Aorta (tissue), 5 donors: Measurements from ENCODE around the gene USP24. TPM values are rescaled to one million over a fixed set of nuclear protein-coding genes. Genes with fewer than 3 reads are reported as not detected.
A peak's percentile ranks its signal among the peaks of the same experiment; 100 is the strongest.

Experiments
- ATAC-seq: fragments of 200-7000 bp; cut with Tn5 transposase; one replicate; pipeline ENCODE4 v1.9.1; 2022; ENCODE audit warnings: moderate library complexity; ENCODE audit not compliant: low FRiP score
- DNase-seq, 2 donors: peaks; one replicate each; pipeline ENCODE4 v3.0.0-alpha.2; 2020
- H3K27ac ChIP-seq, 2 donors: one replicate each; pipeline ENCODE4 v1.5.1; 2013; ENCODE audit warnings: low read length in 2 of 2, mild to moderate bottlenecking in 2 of 2, moderate library complexity in 2 of 2, control low read depth in 1 of 2, inconsistent platforms in 1 of 2, low read depth in 1 of 2
- H3K27me3 ChIP-seq, 2 donors: one replicate each; pipeline ENCODE4 v1.6.1; 2013; ENCODE audit warnings: control low read depth in 1 of 2, low read length in 1 of 2, mild to moderate bottlenecking in 1 of 2, moderate library complexity in 1 of 2; ENCODE audit not compliant: insufficient read depth in 2 of 2, control insufficient read depth in 1 of 2
- H3K36me3 ChIP-seq, 2 donors: one replicate each; pipeline ENCODE4 v1.6.1; 2013; ENCODE audit warnings: control low read depth in 1 of 2, low read length in 1 of 2, mild to moderate bottlenecking in 1 of 2; ENCODE audit not compliant: insufficient read depth in 2 of 2, control insufficient read depth in 1 of 2
- H3K4me1 ChIP-seq, 2 donors: one replicate each; pipeline ENCODE4 v1.6.1; 2013; ENCODE audit warnings: low read length in 2 of 2, control low read depth in 1 of 2, mild to moderate bottlenecking in 1 of 2, moderate library complexity in 1 of 2; ENCODE audit not compliant: insufficient read depth in 2 of 2, control insufficient read depth in 1 of 2
- H3K4me3 ChIP-seq, 2 donors: one replicate each; pipeline ENCODE4 v1.5.1; 2013; ENCODE audit warnings: low read length in 2 of 2, control low read depth in 1 of 2, mild to moderate bottlenecking in 1 of 2
- H3K9me3 ChIP-seq: one replicate; pipeline ENCODE4 v1.6.1; 2013; ENCODE audit warnings: mild to moderate bottlenecking, low read length; ENCODE audit not compliant: control insufficient read depth
- WGBS, 2 donors: extraction: QIAGEN DNeasy Blood & Tissue Kit; methylation state at CpG; one replicate each; pipeline ENCODE4 v1.1.7; 2013; 5-methylcytosine and 5-hydroxymethylcytosine counted together
- intact Hi-C, 2 donors: fragments of 100-400 bp; cut with DNase I; formaldehyde crosslinking; loops; one replicate each; pipeline versions ENCODE4 v1.14.2 to v1.15.0; 2022
- polyA plus RNA-seq, 2 donors: library from polyadenylated mRNA; stranded (reverse); fragments of 200-250 nt; gene quantifications; one replicate each; pipeline ENCODE4 v1.2.3, GENCODE V29; 2013
- total RNA-seq, 2 donors: library from RNA; stranded (reverse); fragmentation: NEBNext Ultra II Directional; extraction: Animal tissue kit (Norgen Biotek cat#: 25700); gene quantifications; one replicate each; pipeline ENCODE4 v1.2.1, GENCODE V29; 2021
- donor health status: healthy with polysubstance abuse.
- donor health status: Bipolar disorder and iron deficiency.
- donor health status: DM: no; HTN: no; CAD: no.
- donor health status: DM: no; HTN: no; CAD: no.
- donor health status: DM: yes; HTN: yes; CAD: no.

The USP24 gene
- total and polyA plus RNA-seq, 4 donors = 4.4 to 54.4 (median 29.8) TPM

GRCh38 chr1:55059302-55060132 lies 155.6 kb downstream of the USP24 start:
- intact Hi-C loops = no loop called here
- Histone ChIP-seq H3K4me1 (peaks cover 0 to 2% of the 10 kb centered on the region in 2 donors), H3K27ac (no peak overlapping the region), H3K9me3 (no peaks in the 10 kb centered on the region), H3K27me3 (no peaks in the 10 kb centered on the region), H3K36me3 (no peaks in the 10 kb centered on the region), H3K4me3 (no peak overlapping the region)
- WGBS, 2 donors = 86 to 89% methylated on average over 14 of the region's 14 CpGs
- DNase-seq (peak in 1 of 2 donors; percentile 59), ATAC-seq (no peak)

GRCh38 chr1:55057956-55058298 lies 157.2 kb downstream of the USP24 start:
- H3K4me3 ChIP-seq = no peak overlapping the region
- peak in 1 of 2 donors; percentile 48 for DNase-seq
- intact Hi-C loops = no loop called here

GRCh38 chr1:55057270-55057955 lies 157.8 kb downstream of the USP24 start:
- no peak overlapping the region for H3K27ac ChIP-seq
- DNase-seq = peak in 1 of 2 donors; percentile 70
- no peaks in the 10 kb centered on the region for H3K36me3 ChIP-seq
- H3K27me3 ChIP-seq = no peaks in the 10 kb centered on the region
- no peak for ATAC-seq
- no peaks in the 10 kb centered on the region for H3K9me3 ChIP-seq
- intact Hi-C loops = no loop called here
- H3K4me1 ChIP-seq = no peaks in the 10 kb centered on the region
- H3K4me3 ChIP-seq = no peak overlapping the region
- 95 to 97% methylated on average over 15 of the region's 15 CpGs for WGBS, 2 donors

More at GRCh38 chr1:55057956-55058298, 157.2 kb downstream of the USP24 start:
- H3K36me3 ChIP-seq = no peaks in the 10 kb centered on the region
- no peaks in the 10 kb centered on the region for H3K9me3 ChIP-seq
- ATAC-seq = no peak
- H3K27me3 ChIP-seq = no peaks in the 10 kb centered on the region
- WGBS, 2 donors = 93 to 97% methylated on average over 6 of the region's 6 CpGs
- no peak overlapping the region for H3K27ac ChIP-seq
- no peaks in the 10 kb centered on the region for H3K4me1 ChIP-seq

- H3K36me3 ChIP-seq = no peaks in the 10 kb centered on the region
- no peaks in the 10 kb centered on the region for H3K9me3 ChIP-seq
- H3K4me1 ChIP-seq = no peaks in the 10 kb centered on the region
- DNase-seq (no peak), ATAC-seq (no peak)
- WGBS, 2 donors = 94 to 95% methylated on average over 20 of the region's 20 CpGs
- no peaks in the 10 kb centered on the region for H3K27me3 ChIP-seq
- intact Hi-C loops = no loop called here
- H3K4me3 ChIP-seq = no peak overlapping the region
- H3K27ac ChIP-seq = no peak overlapping the region
Observed at GRCh38 chr1:55056632-55056992, 158.6 kb downstream of the USP24 start.

- no peak overlapping the region for H3K27ac ChIP-seq
- no peaks in the 10 kb centered on the region for H3K36me3 ChIP-seq
- H3K9me3 ChIP-seq = no peaks in the 10 kb centered on the region
- H3K4me1 ChIP-seq = no peaks in the 10 kb centered on the region
- no peak overlapping the region for H3K4me3 ChIP-seq
- DNase-seq (peak in 1 of 2 donors; percentile 70), ATAC-seq (no peak)
- no peaks in the 10 kb centered on the region for H3K27me3 ChIP-seq
- 86 to 89% methylated on average over 40 to 42 of the region's 42 CpGs for WGBS, 2 donors
- intact Hi-C loops = no loop called here
Observed at GRCh38 chr1:55055951-55056631, 159.1 kb downstream of the USP24 start.

GRCh38 chr1:55055084-55055882 lies 159.9 kb downstream of the USP24 start:
- H3K36me3 ChIP-seq = no peaks in the 10 kb centered on the region
- ATAC-seq (no peak), DNase-seq (peak in 1 of 2 donors; percentile 57)
- 88 to 89% methylated on average over 12 of the region's 12 CpGs for WGBS, 2 donors
- no peaks in the 10 kb centered on the region for H3K9me3 ChIP-seq
- no peak overlapping the region for H3K27ac ChIP-seq
- no peaks in the 10 kb centered on the region for H3K27me3 ChIP-seq
- no peaks in the 10 kb centered on the region for H3K4me1 ChIP-seq
- intact Hi-C loops = no loop called here
- no peak overlapping the region for H3K4me3 ChIP-seq

- peak in 1 of 2 donors; percentile 69 for DNase-seq
- 95 to 97% methylated on average over 5 of the region's 5 CpGs for WGBS, 2 donors
Observed at GRCh38 chr1:55054396-55054795, 160.8 kb downstream of the USP24 start.

GRCh38 chr1:55053265-55053954 lies 161.8 kb downstream of the USP24 start:
- Histone ChIP-seq H3K36me3 (no peaks in the 10 kb centered on the region), H3K4me3 (no peak overlapping the region), H3K4me1 (no peaks in the 10 kb centered on the region), H3K9me3 (no peaks in the 10 kb centered on the region), H3K27me3 (no peaks in the 10 kb centered on the region), H3K27ac (no peak overlapping the region)
- no peak for ATAC-seq
- peak in 1 of 2 donors; percentile 66 for DNase-seq
- intact Hi-C loops = no loop called here
- 65 to 67% methylated on average over 7 of the region's 7 CpGs for WGBS, 2 donors

More at GRCh38 chr1:55054396-55054795, 160.8 kb downstream of the USP24 start:
- no peak overlapping the region for H3K4me3 ChIP-seq
- no peak for ATAC-seq
- H3K36me3 ChIP-seq = no peaks in the 10 kb centered on the region
- H3K4me1 ChIP-seq = no peaks in the 10 kb centered on the region
- no peaks in the 10 kb centered on the region for H3K9me3 ChIP-seq
- H3K27me3 ChIP-seq = no peaks in the 10 kb centered on the region
- H3K27ac ChIP-seq = no peak overlapping the region
- intact Hi-C loops = no loop called here
